ENCODE data around the gene FBLN7.

FBLN7 gene

DNA sequence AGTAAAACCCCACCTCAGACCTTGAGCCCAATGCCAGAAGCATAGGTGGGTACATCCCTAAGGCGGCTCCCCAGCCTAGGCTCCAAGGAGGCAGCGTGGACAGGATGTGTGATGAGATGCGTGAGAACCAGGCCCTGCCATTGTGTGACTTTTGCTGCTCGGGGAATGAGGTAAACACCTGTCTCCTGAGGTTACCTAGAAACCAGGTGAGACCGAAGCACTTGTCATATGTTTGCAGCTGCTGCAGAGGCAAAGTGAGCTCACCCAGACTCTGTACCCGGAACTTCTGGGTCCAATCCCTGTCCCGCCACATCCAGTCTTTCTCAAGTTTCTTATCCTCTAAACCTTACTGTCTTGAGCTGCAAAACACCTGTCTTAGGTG, 3.4 kb downstream of the FBLN7 start:
- peak; percentile 72 for DNase-seq

DNA sequence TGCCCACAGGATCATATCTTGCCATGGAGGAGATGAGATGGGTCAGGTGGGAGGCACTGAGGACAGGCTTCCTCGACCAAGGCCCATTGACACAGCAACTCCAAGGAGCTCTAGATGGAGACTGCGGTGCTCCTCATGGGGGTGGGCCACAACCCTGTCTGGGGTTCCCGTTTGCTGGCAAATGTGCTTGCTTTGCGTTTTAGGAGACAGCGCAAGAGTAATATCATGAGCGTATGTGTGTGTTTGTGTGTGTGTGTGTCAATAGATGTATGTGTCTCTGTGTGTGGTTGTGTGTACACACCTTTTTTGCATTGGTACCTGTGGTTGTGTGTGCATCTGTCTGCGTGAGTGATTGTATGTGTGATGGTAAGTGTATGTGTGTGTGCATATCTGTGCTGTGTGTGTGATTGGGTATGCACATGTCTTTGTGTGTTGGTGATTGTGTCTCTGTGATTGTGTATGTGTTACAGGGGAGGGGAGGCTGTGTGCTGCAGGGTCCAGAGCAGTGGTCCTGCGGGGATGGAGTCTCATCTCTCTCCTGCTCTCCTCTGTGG, 4.4 kb downstream of the FBLN7 start:
- no peak for DNase-seq

DNA sequence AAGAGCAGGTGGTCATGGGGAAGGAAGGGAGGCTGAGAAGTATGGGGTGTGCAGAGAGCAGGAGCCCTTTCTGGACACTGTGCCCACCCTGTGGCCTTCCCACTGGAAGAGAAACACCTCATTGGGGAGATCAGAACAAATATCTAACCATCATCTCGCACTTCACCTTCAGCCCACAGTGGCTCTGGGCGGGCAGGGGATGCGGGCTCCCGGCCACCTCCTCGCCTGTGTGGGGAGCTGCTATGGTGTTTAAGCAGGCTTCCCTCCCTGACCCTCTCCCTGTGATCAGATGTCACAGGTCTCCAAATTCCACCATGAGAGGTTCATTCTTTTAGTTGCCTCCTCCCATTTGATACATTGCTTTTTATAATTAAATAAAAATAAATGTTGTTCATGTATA, 5.0 kb downstream of the FBLN7 start:
- DNase-seq = no peak

- no peak for DNase-seq
Measured at GRCh38 chr2:112144966-112145365, 6.8 kb downstream of the FBLN7 start.

DNA sequence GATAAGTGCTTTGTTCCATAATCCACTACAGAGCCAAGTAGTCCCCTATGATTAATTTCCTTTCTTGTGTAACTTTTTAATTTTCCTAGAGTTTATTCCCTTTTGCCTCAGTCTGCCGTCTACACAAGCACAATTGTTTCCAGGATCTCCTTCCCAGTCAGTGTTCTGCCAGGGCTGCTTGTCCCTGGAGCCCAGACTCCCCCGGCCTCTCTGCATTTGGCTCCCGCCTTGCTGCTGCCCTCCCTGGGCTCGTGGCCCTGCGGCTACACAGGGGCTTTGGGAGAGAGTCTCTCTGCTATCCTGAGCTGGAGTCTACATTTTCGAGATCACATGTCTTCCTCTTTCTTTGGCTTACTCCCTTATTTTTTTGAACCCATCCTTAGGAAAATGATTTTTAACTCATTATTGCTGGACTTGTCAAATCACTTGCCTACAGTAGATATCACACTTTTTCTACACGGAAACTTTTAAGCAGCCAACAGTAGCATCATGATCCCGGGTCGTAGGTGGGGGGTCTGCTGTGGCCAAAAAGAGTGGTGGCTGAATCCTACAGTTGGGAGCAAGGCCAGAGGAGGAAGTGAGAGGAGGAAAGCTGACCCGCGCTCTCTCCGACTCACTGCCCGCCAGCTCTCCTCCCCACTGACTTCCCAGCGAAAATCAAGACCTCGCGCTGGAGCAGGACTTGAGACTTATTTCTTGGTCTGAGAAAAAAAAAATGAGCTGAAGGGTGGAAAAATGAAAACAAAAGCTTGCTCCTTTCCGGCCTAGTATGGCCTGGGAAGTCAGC, 9.4 kb downstream of the FBLN7 start:
- DNase-seq = no peak

GRCh38 chr2:112148477-112148876, 10.3 kb downstream of the FBLN7 start:
- DNase-seq = no peak

DNA sequence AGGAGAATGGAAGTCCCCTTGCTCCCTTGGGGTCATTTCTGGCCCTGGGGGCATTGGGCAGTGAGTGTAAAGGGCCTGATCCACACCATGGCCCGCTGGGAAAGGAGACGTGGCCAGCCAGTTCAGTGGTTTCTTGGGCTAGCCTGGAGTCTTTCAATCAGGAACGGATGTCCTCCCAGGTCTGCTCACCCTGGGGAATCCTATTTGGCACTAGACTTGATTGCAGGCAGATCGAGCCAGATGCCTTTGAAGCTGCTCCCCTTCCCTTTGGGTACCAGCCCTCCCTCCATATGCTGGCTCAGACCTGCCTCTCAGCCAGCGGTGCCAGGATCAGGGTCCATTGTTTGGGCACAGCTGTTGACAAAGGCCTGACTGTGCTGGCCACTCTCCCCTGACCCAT, 11.0 kb downstream of the FBLN7 start:
- no peak for DNase-seq

GRCh38 chr2:112149866-112150435, 11.8 kb downstream of the FBLN7 start:
- DNase-seq = no peak

DNA sequence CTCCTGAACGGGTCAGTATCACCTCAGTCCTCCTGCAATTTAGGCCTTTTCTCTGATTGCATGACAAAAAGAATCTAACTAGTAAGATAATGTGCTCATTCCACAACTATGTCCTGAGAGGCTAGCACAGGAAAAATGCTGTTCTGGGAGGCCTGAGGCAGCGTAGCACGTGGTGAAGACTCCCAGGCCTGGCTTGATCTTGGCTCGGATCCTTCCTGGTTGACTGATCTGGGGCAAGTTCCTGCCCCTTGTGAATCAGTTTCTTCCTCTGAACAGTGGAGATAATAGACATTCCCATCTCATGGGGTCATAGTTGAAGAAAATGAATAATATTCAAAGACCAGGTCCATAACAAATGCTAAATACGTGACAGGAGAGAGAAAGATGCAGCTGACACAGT, 12.3 kb downstream of the FBLN7 start:
- DNase-seq = no peak

DNA sequence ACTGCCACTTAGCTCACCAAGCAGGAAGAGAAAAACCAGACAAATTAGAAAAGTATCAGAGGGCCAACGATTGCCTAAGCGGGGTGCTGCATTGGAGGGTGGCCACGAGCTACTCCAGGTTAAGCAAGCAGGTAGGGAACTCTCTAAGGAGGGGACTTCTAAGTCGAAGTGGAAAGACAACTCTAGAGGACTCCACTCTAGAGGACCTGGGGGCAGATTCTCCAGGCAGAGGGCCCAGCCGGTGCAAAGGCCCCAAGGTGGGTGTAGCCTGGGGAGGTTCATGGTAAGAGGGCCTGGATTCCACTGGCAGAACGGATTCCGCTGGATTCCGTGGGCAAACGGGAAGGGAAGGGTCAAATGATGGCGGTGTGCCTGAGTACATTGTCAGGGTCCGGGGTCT, 12.7 kb downstream of the FBLN7 start:
- no peak for DNase-seq

DNA sequence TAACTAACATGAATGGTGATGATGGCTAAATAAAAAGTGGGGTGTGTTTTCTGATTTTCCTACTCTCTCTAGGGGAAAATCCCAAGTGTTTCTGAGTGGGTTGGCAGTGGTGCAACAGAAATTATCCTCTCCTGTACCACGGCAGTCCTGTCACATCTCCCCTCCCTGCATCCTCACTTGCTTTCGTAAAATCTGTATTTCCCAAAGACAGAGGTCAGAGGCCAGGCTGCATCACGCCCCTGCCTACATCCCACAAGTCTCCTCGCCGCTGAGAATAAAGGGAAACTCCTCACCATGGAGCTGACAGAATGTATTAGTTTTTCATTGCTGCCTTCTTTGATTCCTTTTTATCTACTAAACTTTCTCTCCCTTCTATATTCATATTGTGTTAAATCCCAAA, 13.1 kb downstream of the FBLN7 start:
- DNase-seq = no peak

GRCh38 chr2:112151701-112152440, 13.7 kb downstream of the FBLN7 start:
- no peak for DNase-seq

DNA sequence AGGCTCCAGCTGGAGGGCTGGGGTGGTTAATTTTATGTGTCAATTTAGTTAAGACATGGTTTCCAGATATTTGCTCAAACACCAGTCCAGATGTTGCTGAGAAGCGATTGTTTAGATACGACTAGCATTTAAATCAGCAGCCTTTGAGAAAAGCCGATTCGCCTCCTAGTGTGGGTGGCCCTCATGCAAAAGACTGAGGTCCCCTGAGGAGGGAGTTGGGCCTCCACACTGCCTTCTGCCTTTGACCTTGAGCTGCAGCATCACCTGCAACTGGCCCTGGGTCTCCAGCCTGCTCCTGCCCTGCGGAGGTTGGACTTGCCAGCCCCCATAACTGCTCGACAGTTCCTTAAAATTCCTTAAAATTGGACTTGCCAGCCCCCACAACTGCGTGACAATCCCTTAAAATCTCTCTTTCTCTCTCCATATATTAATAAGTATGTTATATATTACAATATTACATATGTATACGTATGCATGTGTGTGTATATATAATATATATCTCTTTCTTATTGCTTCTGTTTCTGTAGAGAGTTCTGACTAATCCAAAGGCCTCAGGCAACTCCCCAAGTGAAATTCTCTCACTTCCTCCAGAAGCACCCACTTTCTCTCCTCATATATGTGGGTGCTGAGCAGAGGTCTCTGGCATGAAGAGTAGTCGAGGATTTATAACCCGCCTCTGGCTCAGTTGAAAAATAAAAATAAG, 14.4 kb downstream of the FBLN7 start:
- no peak for DNase-seq

DNA sequence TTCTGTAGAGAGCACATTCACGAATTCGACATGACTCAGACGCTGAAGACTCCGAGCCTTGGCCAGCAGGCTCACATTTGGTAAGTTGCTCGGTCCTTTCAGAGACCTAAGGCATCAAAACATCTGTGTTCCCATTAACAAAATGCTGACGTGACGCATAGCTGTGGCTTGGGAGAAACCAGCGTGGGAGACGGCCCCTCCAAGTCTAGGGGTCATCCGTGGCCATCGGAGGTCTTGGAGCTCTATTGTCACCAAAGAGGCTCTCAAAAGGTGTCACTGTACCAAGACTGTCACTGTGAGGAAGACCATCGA, 14.9 kb downstream of the FBLN7 start:
- no peak for DNase-seq

- DNase-seq = no peak
Measured at GRCh38 chr2:112153501-112153900, 15.3 kb downstream of the FBLN7 start.

DNA sequence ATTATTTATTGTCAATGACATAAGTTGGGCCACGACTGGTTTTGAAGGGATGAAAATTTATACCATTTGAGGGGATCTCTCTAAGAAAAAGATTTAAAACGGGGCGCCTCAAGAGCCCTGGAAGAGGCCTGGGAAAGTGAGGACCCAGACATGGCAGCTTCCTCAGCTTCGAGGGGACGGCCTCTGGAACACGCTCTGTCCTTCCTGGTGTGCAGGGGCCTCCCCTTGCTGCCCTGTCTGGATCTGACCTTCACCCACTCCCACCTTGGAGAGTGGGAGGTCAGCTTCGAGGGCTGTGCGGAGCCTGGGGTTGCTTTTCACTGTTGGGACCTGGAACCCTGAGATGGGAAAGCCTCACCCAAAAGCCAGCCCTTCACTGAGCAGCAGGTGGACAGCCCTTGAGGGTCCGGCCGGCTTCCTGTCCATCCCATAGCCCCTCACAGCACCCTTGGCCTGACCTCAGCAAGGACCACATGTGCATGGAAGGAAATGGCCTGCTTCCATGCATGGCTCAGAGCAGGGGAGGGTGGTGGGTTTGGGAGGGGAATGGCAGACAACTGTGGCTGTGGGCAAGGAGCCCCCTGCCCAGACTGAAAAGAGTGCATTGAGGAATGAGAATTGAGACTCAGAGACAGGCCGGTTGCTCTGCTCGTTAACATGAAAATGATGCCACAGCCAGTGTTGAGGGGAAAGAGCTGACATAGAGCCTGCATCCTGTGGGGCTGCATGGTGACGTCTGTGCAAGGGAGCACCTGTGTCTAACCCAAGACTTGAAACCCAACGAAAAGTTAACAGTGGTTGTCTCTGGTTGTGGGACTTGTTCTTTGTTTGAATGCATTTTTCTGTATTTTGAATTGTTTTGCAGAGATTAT, 16.3 kb downstream of the FBLN7 start:
- no peak for DNase-seq

DNA sequence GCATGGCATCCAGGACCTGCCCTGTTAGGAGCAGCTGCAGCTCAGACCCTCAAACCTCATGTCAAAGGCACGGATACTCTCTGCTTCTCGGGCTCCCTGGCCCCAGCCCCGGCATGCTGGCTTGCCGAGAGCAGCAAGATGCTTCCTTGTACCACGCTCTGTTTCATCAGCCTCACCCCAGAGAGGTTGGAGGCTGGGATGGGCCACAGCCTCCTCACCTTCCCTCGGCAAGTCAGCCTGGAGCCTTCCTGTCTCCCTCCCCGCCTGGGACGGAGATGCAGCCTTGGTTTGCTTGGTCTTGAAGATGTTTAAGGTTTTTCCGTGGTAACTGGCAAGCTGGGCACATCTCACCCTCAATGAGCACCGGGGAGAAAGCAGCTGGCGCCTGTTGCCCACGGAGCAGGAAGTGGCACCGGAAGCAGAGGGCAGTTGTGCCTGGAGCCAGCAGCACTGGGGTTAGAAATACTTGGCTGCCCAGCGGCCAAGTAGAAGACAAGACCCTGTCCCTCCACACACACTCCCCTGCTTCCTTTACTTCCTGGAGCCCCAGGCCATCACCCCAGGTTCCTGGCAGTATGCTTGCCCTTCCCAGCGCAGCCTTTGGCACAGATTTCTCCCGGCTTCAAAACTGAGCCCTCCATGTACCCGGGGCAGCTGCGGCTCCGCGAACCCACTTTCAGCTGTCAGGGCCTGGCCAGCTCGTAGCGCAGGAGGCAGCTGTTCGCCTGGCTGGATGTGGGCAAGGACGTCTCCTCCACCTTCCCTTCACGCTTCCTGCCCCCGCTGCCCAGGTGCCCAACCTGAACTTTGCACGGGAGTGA, 17.4 kb downstream of the FBLN7 start:
- DNase-seq = no peak

DNA sequence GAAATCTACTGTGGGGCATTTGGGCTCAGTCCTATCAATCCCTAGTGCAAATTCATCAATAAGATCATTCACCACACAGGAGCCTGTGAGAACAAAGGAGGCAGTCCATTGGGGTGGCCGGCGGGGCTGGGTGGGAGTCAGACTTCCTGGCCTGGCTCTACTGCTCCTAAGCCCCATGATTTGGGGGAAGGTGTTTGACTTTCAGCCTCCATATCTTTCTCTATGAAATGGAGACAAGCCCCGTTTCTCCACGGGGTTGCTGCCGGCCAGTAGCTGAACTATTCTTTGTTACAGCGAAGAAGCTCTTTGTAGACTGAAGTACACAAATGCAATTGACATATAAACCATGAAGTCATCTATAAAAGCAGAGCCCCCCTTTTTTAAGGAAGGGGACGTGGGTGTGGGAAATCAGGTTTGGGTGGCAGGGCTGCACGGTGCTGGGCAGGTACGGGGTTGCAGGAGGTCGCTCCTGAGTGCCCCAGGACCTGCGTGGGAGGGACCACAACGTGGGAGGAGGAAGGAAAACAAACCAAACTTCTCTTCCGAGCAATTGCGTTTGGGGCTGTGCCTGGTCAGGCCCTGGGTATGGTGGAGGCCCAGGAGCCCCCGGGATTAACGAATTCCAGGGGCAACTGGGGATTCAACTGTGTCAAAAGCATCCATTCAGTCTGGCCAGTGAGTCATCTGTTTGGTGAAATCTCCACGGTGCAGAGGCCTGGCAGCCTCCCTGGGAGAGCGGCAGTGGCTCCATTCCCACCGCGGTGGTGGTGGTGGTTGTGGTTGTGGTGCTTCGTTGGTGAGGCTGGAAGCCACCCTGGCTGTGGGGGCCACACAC, 18.2 kb downstream of the FBLN7 start:
- no peak for DNase-seq

- no peak for DNase-seq
Measured at GRCh38 chr2:112157472-112157871, 19.3 kb downstream of the FBLN7 start.

DNA sequence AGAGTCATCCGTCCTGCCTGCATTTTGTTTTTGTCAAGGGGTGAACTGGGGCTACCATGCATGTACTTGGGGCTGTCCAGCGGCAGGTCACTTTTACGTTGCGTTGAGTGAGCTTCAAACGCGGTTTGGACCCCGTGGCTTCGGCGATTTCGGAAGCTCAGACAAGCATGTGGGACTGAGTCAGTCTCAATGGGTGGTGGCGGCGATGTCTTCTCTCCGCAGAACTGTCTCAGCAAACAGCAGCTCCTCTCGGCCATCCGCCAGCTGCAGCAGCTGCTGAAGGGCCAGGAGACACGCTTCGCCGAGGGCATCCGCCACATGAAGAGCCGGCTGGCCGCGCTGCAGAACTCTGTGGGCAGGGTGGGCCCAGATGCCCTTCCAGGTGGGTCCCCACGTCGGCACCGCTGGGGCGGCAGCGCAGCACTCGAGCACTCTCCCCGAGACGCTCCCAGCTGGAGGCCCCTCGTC, 21.3 kb downstream of the FBLN7 start:
- DNase-seq = no peak

Measured in NCI-H146 (cell line).